GM21825 (cell line): ENCODE data around the gene FRMD4A.
"Not testable (repeated sequence)": the region's sequence is repeated elsewhere in the genome, so short reads cannot be mapped to it uniquely, and the experiment has no call there.

ENCODE experiments used
- ATAC-seq: cut with Tn5 transposase; IDR thresholded peaks from one replicate; pipeline ENCODE4 v1.9.1; 2021; ENCODE audit warnings: mild to moderate bottlenecking, moderate library complexity; ENCODE audit not compliant: unreplicated experiment

FRMD4A gene

DNA sequence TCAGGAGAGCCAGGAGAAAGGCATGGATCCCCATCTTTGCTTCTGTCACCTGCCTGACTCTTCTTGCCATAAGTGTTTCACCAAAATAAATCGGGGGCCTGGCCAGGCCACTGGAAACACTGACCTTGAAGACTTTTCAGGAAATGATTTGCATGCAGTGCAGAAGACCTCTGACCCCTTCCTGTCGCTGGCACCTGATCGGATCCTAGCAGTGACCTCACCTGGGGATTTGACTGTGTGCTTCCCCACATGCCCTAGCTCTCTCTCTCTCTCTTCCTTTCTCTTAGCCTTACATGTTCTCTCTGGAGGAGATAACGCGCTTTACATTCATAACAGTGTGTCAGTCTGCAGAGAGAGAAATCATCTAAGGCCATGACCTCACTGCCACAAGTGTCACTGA, 500.9 kb downstream of the FRMD4A start:
- ATAC-seq: no peak

DNA sequence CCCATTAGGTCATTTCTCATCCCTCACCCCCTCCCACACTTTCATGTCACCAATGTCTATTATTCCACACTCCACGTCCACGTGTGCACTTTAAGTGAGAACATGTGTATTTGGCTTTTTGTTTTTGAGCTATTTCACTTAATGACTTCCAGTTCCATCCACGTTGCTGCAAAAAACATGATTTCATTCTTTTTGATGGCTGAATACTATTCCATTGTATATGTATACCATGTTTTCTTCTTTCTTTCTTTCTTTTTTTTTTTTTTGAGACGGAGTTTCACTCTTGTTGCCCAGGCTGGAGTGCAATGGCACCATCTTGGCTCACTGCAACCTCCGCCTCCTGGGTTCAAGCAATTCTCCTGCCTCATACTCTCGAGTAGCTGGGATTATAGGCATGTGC, 502.4 kb downstream of the FRMD4A start:
- not testable (repeated sequence) for ATAC-seq

DNA sequence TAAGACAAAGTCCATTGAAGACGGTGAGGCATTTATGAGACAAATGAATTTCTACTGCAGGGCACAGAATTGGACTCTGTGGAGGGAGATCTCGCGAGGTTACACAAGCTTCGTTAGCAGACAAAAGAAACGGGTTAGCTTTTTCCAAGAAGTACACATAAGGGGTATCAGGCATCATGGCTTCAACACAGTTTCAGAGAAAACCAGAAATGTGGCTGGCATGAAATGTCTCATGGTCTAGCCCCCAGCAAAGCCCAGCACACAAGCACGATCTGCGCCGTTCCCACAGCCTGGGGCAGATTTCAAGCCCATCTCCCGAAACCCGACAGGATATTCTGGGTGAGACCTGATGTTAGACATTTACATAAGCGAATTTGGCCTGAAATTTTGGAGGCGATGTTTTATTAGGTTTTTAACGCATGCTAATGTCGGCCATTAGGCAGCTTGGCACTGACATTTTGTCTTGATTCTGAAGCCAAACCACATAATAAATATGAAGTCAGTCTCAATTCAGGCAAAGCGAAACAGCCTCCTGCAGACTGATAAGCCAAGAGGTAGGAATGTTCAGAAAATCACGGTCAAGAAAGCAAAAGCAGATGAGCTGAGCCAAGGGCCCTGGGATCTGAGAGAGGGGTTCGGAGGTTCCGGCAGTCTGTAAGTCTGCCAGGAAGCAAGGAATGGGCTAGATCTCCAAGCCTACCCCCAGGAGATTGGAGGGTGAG, 503.5 kb downstream of the FRMD4A start:
- ATAC-seq: no peak

DNA sequence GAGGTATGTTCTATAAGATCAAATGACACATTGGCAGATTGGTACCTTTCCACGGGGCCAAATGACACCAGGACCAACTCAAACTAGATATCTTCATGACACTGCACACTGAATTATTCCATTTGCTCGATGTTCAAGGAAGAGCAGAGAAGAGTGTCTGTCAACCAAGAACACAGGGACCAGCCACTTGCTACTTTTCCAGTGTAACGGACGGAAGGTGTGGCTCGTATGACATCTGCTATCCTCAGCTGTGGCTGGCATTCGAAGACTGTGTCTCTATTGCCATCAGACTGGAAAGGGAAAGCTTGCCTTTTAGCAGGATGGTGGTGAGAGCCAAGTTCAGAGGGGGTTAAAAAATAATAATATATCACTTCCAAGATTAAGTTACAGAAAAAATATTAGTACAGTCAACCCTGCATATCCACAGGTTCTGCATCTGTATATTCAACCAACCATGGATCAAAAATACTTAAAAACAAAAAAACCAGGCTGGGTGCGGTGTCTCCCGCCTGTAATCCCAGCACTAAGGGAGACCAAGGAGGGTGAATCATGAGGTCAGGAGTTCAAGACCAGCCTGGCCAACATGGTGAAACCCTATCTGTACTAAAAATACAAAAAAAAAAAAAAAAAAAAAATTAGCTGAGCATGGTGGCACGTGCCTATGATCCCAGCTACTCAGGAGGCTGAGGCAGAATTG, 506.9 kb downstream of the FRMD4A start:
- no peak for ATAC-seq

DNA sequence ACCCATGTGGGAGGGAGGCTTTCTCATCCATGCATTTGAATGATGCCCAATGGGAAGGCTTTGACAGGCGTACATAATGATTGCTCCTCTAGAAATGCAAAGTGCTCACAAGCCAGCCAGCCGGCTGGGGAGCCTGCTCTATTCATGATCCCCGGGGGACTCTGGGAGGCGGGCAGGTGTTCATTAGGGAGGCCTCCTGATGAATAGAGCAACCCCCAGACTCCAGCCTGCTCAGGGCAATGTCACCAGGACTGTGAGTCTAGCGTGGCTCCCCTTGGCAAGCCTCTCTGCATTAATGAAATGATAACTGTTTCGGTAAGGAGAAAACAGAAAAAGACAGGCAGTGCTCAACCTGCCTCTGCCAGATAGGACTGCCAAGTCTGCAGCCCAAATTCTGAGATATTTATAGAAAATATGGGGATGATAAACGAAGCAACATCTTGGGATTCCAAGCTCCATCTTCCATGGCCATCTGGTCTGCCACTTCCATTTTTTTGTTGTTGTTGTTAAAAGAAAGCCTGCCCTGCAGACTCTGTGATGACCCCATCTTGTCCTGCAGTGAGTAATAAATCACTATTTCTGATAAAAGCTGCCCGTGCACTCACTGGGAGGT, 507.5 kb downstream of the FRMD4A start:
- ATAC-seq: no peak

DNA sequence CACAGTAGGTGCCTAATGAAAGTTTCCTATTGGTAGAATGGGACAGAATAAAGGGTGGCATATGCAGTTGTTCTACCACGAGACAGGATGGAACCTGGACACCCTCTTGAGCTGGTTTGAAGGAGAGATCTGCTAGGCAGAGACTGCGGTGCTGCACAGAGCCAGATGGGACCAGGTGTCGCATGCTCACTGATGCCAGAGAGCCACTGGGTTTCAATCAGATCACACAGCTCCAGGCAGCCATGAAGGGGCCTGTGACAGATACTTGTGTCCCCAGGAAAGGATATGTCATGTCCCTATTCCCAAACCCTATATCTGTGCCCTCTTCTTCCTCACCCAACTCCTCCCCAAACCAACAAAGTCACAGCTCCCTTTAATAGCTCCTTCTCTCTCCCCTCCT, 508.2 kb downstream of the FRMD4A start:
- ATAC-seq: no peak

DNA sequence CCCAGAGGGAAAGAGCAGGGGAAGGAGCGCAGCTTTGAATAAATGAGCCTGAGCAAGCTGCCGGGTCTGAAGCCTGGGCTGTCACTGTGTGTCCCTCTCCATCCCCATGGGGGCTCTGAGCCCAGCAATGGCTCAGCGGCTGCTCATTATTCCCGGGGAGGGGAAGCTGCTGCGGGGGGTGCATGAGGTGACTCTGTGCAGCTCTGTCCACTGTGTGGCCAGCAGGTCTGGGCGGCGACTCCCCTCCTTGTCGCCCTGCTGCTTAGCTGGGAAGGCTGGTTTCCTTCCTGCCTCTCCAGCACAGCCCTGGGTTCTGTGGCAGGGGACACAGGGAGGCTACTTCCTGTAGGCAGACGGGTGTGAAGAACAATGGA, 509.8 kb downstream of the FRMD4A start:
- no peak for ATAC-seq

DNA sequence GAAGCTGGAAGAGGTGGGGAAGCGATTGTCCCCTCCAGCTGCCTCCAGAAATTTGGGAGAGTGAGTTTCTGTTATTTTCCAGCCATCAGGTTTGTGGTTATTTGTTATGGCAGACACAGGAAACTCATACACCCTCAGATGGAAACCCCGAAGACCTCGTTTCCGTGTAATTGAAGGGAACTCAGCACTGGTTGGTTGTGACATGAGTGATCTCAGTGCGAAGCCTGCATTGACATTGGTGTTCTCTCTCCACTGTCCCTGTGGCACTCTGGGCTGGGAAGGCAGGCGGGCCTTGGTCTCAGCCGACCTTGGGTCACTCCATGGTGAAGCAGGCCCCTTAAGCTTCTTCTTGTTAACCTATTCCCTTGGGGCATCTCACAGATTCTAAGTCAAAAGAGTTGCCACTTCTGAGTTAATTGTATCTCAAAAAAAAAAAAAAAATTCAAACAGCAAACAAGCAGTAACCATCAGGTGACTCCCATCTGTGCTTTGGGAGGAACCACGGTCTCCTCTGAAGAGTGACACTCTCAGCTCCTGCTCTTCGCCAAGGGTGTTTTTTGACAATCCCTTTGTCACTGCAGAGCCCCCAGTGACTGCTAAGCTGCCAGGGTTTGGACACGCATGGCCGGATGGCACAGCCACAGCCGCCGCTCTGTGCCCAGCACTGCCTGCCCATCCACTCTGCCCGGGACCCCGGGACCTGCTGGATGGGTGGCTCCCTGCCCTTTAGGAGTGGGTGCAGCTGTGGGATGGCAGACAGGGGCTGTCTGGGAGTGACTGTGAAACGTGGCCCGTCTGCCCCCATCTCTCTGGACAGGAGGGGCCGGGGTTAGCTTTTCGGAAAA, 510.4 kb downstream of the FRMD4A start:
- ATAC-seq: no peak

DNA sequence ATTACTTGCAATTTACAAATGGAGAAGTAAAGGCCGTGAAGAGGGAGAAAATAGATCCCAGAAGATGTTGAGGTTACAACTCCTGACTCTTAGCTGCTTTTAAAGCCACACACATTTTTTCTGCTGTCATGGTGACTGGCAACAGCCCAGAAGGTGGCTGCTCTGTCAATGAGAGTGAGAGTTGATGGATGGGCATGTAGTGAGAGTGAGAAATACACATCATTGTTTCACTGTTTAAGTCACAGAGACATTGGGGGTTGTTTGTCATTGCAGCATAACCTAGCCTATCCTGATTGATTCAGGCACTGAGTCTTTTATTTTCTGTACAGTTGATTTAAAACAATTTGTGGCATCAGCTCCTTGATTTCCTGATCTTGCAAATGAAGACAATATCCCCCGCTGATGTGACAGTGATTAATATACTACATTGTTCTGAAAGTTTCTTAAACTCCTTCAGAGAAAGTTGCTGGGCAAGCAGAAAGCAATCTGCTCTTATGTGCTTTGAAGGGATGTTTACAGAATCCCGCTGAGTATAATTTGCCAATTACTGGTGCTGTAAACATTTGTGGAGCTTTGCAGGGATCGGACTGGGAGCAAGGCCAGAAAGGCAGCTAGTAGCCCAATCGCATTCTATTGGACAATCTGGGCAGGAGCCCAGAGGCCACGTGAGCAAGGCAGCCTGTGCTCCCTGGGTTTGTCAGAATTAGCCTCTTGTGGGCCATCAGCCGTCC, 514.4 kb downstream of the FRMD4A start:
- no peak for ATAC-seq

DNA sequence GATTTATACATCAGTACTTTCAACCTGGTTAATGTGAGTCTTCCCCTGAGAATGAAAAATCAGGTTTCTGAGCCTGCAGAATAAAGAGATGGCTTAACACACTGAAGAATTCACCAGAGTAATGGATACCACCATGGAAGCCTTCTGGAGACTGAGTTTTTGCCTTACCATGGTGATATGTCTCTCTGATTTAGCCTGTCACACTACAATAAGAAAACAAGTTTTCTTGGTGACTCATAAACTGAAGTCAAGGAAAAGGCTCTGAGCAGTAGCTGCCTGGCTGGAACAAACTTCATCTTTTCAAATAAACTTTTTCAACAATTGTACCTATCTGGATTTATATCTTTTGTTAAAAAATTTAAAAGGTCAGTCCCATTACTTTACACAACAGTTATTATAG, 515.0 kb downstream of the FRMD4A start:
- ATAC-seq: no peak

DNA sequence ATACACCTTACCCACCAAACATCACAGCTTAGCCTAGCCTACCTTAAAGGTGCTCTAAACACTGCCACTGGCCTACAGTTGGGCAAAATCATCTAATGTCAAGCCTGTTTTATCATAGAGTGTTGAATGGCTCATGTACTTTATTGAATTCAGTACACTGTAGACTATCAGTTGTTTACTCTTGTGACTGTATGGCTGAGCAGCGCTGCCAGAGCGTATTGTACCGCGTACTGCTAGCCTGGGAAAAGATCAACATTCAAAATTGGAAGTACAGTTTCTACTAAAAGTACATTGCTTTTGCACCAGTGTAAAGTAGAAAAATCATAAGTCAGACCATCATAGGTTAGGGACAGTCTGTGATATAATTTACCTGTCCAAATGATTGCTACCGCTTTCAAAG, 517.2 kb downstream of the FRMD4A start:
- ATAC-seq: no peak

DNA sequence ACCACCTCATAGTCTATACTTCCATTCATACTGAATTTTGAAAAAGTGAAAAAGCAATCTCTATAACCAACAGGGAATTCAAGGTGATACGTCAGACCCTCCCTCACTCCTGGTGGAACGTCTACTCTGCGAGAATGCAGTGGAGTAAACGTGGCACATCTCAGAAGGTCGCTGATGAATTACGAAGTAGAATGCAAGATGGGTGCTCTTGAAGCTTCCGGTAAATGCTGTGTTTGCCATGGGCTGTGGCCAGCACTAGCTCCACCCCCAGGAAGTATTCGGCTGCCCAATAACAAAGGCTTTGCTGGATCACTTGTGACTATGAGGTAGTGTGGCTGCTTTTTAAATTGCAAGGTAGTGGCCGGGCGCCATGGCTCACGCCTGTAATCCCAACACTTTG, 517.9 kb downstream of the FRMD4A start:
- no peak for ATAC-seq

DNA sequence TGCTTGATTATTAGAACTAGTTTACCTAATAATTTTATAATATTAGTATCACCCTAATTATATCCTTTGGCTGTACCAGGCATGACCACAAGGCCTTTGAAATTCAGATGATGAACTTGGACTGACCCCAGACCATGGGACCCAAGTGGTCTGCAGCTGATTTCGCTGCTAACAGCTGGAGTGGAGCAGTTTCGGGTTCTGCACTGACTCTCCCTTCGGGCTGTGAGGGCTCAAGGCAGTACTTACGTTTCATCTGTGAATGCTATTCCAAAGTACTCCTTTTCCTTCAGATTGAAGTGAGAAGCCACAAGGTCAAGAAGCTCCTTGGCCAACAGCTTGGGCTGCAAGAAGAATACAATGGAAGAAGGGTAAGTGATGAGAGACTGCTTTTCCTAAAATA, 520.2 kb downstream of the FRMD4A start:
- no peak for ATAC-seq

DNA sequence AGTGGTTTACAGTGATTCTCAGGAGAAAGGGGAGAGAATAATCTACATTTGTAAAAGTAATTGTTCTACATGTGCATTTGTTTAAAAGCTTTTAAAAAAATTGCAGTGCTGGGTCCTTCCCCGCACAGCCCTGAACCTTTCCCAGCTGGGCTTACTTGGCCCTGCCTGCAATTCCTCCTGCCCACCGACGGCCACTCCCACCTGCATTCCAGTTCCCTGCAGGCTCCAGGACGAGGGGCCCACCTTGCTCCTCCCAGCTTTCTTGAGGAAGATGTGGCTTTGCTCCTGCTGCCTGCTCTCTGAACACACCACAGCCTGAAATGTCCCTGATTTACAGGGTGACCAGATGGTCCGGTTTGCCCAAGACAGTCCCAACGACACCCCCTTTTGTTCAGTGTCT, 521.3 kb downstream of the FRMD4A start:
- ATAC-seq: no peak

DNA sequence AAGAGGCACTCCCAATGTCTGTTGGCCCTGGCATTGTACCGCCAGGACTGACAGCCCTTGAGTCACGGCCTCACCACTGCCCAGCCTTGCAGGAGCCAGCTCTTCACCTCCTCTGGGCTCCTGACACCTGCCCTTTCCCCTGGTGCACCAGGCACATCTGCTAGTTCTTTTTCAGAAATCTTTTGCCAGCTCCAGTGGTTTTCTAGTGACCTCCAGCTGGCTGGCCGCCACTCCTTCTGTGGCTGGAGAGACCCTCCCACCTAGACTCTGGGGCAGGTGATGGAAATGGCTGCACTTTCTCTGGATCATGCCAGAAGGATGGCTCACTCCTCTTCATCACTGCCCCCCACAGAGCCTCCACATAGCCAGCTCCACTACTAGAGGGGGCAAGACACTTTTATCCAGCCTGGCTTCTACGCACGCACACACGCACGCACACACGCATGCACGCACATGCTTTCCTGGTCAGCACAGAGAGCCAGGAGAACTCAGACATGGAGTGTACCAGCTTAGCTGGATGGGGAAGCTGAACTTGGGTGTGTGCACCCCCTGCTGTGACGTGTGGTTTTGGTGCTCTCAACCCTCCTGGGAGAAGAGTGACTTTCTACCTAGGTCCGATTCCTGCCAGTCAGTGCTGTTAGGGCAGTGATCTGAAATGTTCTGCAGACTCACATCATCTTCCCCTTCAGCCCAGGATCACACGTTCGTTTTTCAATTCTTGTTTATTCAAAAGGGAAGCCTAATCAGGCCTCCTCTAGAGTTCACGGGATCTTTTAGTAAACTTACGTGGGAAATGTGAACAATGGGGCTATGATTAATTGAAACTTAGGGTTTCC, 522.0 kb downstream of the FRMD4A start:
- ATAC-seq: no peak

DNA sequence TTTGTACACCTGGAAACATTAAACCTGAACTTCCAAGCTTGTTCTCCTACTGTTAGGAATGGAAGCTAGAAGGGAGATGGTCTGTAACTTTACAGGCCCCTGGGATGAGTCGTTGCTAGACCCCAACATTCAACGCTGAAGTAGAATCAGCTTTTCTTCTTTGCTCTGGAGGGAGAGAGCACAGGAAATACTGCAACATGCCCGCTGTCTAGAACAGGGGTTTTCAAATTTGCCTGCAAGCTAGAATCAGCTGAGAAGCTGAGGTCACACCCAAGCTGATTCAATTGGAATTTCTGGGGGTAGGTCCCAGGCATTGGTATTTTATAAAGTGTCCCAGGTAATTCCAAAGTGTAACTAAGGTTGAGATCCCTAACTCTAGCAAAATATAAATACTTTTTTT, 524.3 kb downstream of the FRMD4A start:
- no peak for ATAC-seq

DNA sequence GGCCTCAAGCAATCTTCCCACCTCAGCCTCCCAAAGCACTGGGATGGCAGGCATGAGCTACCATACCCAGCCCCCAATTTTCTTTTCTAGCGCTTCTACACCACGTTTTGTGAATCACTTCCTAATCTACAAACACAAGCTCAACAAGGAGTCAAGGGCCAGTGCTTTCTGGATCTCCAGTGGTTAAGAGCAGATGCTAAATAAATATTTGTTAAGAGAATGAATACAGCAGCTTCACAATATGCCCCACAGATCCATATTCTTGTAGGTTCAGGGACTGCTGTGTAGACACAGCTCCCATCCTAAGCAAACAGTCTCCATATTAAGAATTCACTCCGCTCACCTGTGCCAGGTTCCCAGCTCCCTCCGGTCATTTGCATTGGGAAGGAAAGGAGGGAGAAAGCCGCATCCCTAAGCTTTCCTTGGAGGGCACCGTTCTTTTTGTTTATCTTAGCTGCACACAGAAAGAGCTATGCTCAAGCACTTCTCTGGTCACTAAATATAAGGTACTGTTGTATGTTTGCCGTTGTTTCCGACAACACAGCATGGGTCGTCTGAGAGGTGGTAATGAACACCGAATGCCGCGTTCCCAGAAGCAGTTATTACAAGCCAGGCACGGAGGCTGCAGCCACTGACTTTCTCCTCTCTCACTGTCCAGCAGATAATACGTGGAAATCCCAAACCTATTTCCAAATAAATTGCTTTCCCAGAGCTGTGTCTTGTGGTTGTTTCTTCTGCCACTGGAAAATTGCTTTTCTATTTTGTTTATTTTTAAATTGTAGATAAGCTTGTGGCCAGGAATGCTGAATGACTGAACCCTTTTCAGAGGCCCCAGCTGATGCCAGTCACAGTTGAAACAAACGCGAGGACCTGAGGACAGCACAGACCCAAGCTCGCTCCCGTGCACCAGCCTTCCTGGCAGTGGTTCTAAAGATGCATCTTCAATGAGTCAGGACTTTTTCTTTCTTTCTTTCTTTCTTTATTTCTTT, 526.9 kb downstream of the FRMD4A start:
- no peak for ATAC-seq

DNA sequence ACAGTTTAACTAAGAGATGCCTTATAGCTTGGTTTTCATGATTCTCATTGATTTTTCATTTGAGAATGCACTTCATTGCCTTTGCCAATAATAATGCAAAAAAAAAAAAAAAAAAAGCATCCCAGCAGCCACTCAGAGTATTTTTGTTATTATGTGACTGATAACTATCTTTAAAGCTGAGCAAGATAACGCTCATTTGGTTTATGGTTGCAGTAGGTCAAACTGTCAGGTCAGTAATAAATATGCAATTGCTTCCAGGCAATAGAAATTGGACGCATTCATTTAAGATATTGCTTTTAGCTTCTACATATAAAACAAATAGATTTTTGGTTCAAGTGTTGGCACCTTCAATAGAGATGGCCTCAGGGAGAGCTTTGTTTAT, 528.8 kb downstream of the FRMD4A start:
- ATAC-seq: no peak
